Stimulated activated naive CD8-positive, alpha-beta T cell treated with anti-CD3 and anti-CD28 coated beads, Interleukin-15, Interleukin-2, amounts not matched to agents 100 ng/mL and 50 ng/mL, for 24 hours (primary cell): Measurements from ENCODE around the gene PAK3.

Experiments used
- H3K27ac Mint-ChIP-seq: one replicate; pipeline ENCODE4 v1.8.0; 2021; ENCODE audit warnings: mild to moderate bottlenecking, mixed read lengths
- H3K27me3 Mint-ChIP-seq: one replicate; pipeline ENCODE4 v1.8.0; 2021; ENCODE audit warnings: mixed read lengths
- H3K36me3 Mint-ChIP-seq: one replicate; pipeline ENCODE4 v1.8.0; 2021; ENCODE audit warnings: low read depth, mixed read lengths
- H3K4me1 Mint-ChIP-seq: one replicate; pipeline ENCODE4 v1.8.0; 2021; ENCODE audit warnings: low read depth, mixed read lengths
- H3K4me3 Mint-ChIP-seq: one replicate; pipeline ENCODE4 v1.8.0; 2021; ENCODE audit warnings: mild to moderate bottlenecking, mixed read lengths
- H3K9me3 Mint-ChIP-seq: one replicate; pipeline ENCODE4 v1.8.0; 2021; ENCODE audit warnings: mixed read lengths

Gene PAK3

DNA sequence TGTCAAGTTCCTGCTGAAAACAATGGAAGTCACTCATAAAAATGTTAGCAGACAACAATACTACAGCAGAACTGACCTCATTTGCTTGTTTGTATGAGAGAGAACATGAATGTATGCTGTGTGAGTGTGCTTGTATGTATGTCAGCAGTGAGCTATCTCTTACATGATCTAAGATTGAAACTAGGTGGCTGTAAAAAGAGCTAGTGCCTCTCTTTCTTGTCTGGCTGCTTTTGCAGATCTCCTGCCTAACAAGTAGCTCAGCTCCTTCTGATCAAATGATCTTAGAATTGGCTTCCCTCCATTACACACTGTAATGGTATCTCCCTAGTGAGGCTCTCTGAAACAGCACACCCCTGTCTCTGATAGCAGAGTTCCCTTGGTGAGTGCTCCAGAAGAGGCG lies 20.7 kb downstream of the PAK3 start:
- no peaks in the 10 kb centered on the region for H3K4me1 Mint-ChIP-seq
- H3K27me3 Mint-ChIP-seq = no peaks in the 10 kb centered on the region
- no peak overlapping the region for H3K4me3 Mint-ChIP-seq
- no peaks in the 10 kb centered on the region for H3K9me3 Mint-ChIP-seq
- H3K36me3 Mint-ChIP-seq = no peaks in the 10 kb centered on the region
- H3K27ac Mint-ChIP-seq = no peak overlapping the region

DNA sequence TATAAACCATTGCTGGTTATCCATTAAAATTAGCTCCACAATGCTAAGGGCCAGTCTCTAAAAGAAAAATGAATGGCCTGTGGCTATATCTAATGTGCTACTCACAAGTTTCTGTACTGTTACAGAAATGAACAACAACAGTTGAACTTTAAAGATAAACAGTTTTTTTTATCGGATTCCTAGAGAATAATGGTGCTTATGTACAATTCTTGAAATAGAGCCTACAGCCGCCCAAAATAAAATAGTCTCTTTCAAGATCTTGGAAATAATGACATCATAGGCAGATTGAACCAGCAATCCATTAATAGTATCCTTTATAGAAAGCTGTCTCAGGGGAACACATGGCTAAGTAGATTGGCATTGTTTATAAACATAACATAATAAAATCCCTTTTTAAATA lies 23.4 kb downstream of the PAK3 start:
- H3K27ac Mint-ChIP-seq = no peak overlapping the region
- H3K4me3 Mint-ChIP-seq = no peak overlapping the region
- H3K27me3 Mint-ChIP-seq = no peaks in the 10 kb centered on the region
- H3K9me3 Mint-ChIP-seq = no peaks in the 10 kb centered on the region
- H3K36me3 Mint-ChIP-seq = no peaks in the 10 kb centered on the region
- H3K4me1 Mint-ChIP-seq = peaks cover 13% of the 10 kb centered on the region

DNA sequence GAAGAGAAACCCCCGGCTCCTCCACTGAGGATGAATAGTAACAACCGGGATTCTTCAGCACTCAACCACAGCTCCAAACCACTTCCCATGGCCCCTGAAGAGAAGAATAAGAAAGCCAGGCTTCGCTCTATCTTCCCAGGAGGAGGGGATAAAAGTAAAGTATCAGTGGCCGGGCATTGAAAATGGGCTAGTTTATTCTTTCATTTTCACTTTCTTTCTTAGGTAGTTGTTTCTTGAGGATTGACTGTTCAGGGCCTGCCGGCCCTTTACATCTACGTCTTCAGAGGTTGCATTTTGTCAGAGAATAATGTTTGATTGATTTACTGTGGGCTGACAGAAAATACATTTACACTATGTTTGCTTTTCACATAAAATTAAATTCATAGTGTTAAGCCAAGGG lies 27.1 kb downstream of the PAK3 start:
- no peaks in the 10 kb centered on the region for H3K27me3 Mint-ChIP-seq
- no peaks in the 10 kb centered on the region for H3K9me3 Mint-ChIP-seq
- peak overlapping the region; percentile 58 for H3K4me3 Mint-ChIP-seq
- H3K36me3 Mint-ChIP-seq = no peaks in the 10 kb centered on the region
- H3K27ac Mint-ChIP-seq = peak overlapping the region; percentile 87
- peaks cover 16% of the 10 kb centered on the region for H3K4me1 Mint-ChIP-seq

DNA sequence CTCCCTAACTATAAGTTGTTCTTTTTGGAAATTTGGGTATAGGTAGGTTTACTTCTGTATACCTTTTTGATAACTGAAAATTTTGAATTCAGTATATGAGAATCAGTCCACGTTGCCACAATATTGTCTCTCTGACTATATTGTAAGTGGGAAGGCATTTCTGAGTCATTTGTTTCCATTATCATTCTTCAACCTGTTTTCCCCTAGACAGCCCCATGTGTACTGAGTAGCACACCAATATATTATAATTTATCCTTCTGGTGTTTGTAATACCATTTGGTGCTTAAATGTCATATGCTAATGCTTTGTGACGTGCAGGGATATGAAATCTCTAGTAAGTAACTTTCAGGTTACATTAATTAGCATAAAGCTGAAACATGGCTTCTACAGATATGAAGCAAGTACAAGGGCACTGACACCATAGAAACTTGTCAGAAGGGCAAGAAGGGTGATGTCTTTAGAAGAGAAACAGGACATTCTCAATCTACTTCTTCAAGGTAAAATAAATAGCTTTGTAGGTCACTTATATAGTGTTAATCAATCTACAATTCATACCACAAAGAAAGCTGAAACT lies 27.7 kb downstream of the PAK3 start:
- H3K27ac Mint-ChIP-seq = peak overlapping the region; percentile 87
- H3K36me3 Mint-ChIP-seq = no peaks in the 10 kb centered on the region
- H3K4me3 Mint-ChIP-seq = peak overlapping the region; percentile 58
- no peaks in the 10 kb centered on the region for H3K27me3 Mint-ChIP-seq
- H3K4me1 Mint-ChIP-seq = peaks cover 16% of the 10 kb centered on the region
- H3K9me3 Mint-ChIP-seq = no peaks in the 10 kb centered on the region

DNA sequence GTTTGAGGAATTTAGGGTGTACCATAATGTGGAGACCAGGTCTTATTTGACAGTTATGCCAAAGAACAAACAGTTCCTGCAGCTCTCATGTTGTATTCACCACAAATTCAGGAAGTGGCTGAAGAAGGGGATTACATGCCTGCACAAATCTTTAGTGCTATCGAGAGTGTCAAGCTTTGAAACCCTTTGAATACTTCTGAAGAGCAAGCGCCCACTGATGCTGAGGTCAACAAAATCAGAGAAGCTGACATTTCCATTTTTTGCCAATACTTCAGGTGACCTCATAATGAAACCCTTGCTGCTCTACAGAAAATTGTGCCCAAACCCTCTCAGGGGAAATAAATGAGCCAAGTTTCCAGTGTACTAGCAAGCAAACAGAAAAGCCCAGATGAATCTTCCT lies 28.4 kb downstream of the PAK3 start:
- Mint-ChIP-seq H3K27me3 (no peaks in the 10 kb centered on the region), H3K36me3 (no peaks in the 10 kb centered on the region), H3K9me3 (no peaks in the 10 kb centered on the region), H3K4me3 (no peak overlapping the region), H3K27ac (peak overlapping the region; percentile 68), H3K4me1 (peaks cover 16% of the 10 kb centered on the region)

DNA sequence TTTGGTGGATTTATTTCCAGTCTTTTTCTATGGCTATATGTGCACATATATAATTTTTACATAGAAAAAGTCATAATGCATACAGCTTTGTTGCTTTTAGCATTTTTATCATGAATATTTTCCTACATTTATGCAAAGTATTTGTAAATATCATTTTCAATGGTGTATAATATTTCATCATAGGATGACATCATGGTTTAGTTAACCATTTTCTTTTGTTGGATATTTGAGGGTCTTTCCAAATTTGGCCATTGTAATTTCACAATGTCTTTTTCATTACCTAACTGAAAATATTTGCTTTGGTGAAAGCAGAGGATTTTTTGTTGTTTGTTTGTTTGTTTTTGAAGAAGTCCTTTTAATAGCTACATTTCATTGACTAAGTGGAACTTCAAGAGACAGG lies 31.0 kb downstream of the PAK3 start:
- Mint-ChIP-seq H3K4me1 (peaks cover 22% of the 10 kb centered on the region), H3K27me3 (no peaks in the 10 kb centered on the region), H3K27ac (no peak overlapping the region), H3K36me3 (no peaks in the 10 kb centered on the region), H3K9me3 (no peaks in the 10 kb centered on the region), H3K4me3 (no peak overlapping the region)

DNA sequence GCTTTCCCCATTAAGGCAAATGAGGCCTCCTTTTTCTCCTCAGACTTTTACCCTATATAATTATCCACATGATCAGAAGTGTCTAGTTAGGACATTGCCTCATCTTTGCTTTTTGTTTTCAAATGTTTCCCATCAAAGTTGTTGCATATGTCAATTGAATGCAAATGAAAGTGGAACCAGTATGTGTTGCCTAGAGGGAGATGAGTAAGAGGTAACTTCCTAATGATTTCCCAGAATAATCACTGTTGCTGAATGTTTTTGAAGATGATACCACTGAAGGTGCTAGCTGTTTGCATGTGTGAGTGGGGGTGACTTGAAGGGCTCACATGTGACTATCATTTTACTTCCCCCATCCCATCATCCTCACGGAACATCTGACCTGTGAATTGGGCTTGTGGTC lies 33.9 kb downstream of the PAK3 start:
- H3K36me3 Mint-ChIP-seq = no peaks in the 10 kb centered on the region
- H3K4me1 Mint-ChIP-seq = peaks cover 12% of the 10 kb centered on the region
- no peak overlapping the region for H3K4me3 Mint-ChIP-seq
- no peaks in the 10 kb centered on the region for H3K27me3 Mint-ChIP-seq
- H3K27ac Mint-ChIP-seq = no peak overlapping the region
- no peaks in the 10 kb centered on the region for H3K9me3 Mint-ChIP-seq

DNA sequence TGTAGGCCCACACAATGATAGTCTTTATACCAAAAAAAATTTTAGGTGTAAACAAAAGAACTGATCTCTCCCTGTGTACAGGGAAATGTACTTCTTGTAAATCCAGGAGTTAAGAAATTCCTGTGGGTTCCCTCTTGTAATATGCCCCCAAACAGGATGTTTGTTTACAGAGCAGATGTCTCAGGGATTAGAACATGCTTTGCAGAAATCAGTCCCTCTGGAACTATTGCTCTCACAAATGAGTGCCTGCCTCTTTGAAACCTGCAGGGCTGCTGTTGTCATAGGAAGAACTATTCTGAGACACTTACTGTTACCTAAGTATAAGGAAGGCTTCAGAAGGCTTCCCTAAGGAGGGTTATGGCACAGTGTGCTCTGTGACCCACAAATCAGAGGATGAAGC lies 35.6 kb downstream of the PAK3 start:
- H3K27ac Mint-ChIP-seq = no peak overlapping the region
- no peaks in the 10 kb centered on the region for H3K27me3 Mint-ChIP-seq
- H3K4me1 Mint-ChIP-seq = peaks cover 10% of the 10 kb centered on the region
- no peak overlapping the region for H3K4me3 Mint-ChIP-seq
- no peaks in the 10 kb centered on the region for H3K36me3 Mint-ChIP-seq
- H3K9me3 Mint-ChIP-seq = no peaks in the 10 kb centered on the region

DNA sequence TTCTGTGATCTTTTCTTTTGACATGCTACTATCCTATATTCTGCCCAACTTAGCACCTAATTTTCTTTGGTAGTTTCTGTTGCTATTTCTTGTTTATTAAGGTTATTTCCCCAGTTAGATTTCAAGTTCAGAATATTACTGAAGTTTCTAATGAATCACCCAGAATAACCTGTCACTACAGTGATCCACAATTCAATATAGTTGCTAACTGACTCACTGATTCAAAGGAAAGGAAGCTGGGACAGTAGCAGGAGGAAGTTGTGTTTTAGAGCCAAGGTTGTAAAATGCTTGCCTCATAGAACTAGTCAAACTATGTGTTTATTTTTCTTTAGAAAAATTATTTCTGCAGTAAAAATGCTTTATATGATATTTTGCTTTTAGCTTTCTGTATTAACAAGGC lies 37.4 kb downstream of the PAK3 start:
- no peaks in the 10 kb centered on the region for H3K27me3 Mint-ChIP-seq
- no peaks in the 10 kb centered on the region for H3K9me3 Mint-ChIP-seq
- H3K27ac Mint-ChIP-seq = no peak overlapping the region
- H3K4me3 Mint-ChIP-seq = no peak overlapping the region
- H3K36me3 Mint-ChIP-seq = no peaks in the 10 kb centered on the region
- peaks cover 10% of the 10 kb centered on the region for H3K4me1 Mint-ChIP-seq

DNA sequence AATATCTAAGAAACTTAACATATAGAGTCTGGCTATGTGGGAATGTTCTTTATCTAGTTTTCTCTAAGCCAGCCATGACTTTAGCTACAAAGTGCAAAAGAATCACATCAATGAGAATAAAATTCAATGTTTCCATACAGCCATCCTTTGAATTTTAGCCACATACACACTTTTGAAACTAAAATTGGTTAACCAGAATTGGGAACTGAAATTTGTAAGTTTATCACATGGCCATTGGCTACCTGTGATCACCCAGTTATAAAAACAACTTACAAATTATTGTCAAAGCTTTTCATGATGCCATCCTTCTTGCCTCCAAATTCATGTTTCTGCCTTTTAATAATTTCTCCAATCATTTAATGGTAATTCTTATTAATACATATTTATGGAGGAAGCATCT lies 49.9 kb downstream of the PAK3 start:
- Mint-ChIP-seq H3K27ac (no peak overlapping the region), H3K4me3 (no peak overlapping the region), H3K9me3 (no peaks in the 10 kb centered on the region), H3K27me3 (peaks cover 7% of the 10 kb centered on the region), H3K4me1 (no peaks in the 10 kb centered on the region), H3K36me3 (no peaks in the 10 kb centered on the region)

DNA sequence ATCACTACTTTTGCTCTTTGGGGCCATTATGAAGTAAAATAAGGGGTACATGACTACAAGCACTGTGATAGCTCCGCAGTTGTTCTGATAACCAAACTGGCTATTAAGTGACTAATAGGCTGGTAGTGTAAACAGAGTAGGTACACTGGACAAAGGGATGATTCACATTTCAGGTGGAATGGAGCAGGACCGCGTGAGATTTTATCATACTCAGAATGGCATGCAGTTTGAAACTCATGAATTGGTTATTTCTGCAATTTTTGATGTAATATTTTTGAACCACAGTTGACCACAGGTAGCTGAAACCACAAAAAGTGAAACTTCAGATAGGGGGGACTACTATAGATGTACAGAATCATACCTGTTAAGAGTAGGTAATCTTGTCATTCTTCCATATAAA lies 55.8 kb downstream of the PAK3 start:
- H3K9me3 Mint-ChIP-seq = no peaks in the 10 kb centered on the region
- no peak overlapping the region for H3K27ac Mint-ChIP-seq
- H3K27me3 Mint-ChIP-seq = peaks cover 4% of the 10 kb centered on the region
- no peaks in the 10 kb centered on the region for H3K4me1 Mint-ChIP-seq
- no peaks in the 10 kb centered on the region for H3K36me3 Mint-ChIP-seq
- H3K4me3 Mint-ChIP-seq = no peak overlapping the region

DNA sequence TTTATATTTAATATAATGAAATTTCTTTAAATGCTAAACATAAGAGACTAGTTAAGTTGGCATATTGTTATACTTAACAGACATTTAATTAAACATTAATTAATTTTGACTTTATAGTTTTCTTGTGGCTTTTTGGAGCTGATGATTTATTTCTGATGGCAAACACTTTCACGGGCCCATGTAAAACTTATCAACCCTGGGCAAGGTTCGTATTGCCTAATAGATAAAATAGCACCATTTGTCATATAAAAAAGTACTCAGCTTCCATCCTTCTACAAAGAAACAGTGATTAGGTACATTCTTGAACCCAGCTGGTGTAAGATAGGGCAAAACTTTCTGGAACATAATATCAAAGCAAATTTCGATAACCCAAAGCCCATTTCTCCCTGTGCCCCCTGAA lies 63.2 kb downstream of the PAK3 start:
- no peaks in the 10 kb centered on the region for H3K36me3 Mint-ChIP-seq
- H3K27ac Mint-ChIP-seq = no peak overlapping the region
- H3K4me1 Mint-ChIP-seq = no peaks in the 10 kb centered on the region
- H3K27me3 Mint-ChIP-seq = peaks cover 7% of the 10 kb centered on the region
- H3K4me3 Mint-ChIP-seq = no peak overlapping the region
- H3K9me3 Mint-ChIP-seq = no peaks in the 10 kb centered on the region

DNA sequence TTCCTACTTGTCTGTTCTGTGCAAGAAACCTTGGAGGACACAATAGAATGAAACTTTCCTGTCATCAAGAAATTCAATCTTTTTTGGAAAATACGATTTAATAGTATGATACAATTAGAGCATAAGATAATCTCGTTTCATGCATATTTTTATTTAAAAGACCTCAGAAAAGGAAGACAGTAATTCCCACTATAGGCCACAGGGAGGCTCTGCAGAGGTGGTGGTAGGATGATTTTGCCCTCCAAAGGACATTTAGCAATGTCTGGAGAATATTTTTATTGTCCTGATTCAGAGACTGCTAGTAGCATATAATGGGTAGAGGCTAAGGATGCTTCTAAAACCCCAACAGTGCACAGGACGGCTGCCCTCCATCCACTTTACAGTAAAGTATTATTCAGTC lies 68.7 kb downstream of the PAK3 start:
- Mint-ChIP-seq H3K27ac (no peak overlapping the region), H3K4me3 (no peak overlapping the region)

DNA sequence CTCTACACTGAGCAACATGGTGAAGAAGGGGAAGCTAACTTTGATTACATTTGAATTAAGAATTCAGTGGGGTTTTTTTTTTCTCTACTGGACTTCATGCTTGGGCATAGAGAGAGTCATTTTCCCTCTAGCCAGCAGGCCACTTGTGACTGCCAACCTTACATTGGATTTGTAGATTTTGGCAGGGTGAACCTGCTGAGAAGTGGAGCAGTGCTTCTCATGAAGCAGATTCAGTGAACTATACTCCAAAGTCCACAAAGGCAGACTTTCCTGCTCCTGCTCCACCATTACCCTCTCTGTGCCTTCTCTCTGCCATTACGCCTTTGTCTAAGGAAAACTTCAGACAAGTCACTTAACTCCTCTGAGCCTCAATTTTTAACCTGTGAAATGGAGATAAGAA lies 69.9 kb downstream of the PAK3 start:
- Mint-ChIP-seq H3K27ac (no peak overlapping the region), H3K9me3 (no peaks in the 10 kb centered on the region), H3K27me3 (peaks cover 3% of the 10 kb centered on the region), H3K36me3 (no peaks in the 10 kb centered on the region), H3K4me1 (no peaks in the 10 kb centered on the region), H3K4me3 (no peak overlapping the region)

More for the DNA sequence above, 68.7 kb downstream of the PAK3 start:
- no peaks in the 10 kb centered on the region for H3K36me3 Mint-ChIP-seq
- peaks cover 3% of the 10 kb centered on the region for H3K27me3 Mint-ChIP-seq
- no peaks in the 10 kb centered on the region for H3K4me1 Mint-ChIP-seq
- no peaks in the 10 kb centered on the region for H3K9me3 Mint-ChIP-seq

DNA sequence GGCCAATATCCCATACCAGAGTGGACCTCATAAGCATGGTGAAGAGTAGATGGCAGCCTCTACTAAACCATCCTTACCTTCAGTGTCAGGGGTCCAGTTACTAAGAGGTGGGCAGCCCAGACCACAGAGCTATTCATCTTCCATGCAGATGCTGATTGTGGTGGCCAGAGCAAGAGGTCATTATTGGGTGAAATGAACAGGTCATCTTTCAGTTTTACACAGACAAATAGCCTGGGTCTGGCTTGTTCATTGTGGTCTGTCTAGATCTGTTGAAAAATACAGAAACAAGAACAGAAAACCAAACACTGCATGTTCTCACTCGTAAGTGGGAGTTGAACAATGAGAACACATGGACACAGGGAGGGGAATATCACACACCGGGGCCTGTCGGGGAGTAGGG lies 71.3 kb downstream of the PAK3 start:
- Mint-ChIP-seq H3K27me3 (peaks cover 3% of the 10 kb centered on the region), H3K4me1 (no peaks in the 10 kb centered on the region), H3K27ac (no peak overlapping the region), H3K9me3 (no peaks in the 10 kb centered on the region), H3K4me3 (no peak overlapping the region), H3K36me3 (no peaks in the 10 kb centered on the region)

DNA sequence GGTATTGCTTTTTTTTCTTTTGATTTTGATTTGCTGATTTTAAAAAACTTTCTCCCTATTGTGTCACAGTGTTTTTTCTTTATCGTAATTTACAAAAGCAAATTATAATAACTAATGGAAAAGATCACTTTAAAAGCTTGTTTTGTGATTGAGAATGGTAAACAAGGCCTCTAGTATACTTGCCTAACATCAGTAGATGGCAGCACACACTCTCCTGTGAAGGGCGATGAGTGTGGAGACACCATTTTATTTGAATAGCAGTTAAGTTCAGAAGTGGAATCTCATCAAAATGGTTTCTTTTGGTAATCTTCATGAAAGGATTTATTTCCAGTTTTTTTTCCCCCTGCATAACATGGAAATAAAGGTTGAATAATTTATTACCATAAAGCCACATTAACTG lies 72.3 kb downstream of the PAK3 start:
- Mint-ChIP-seq H3K27ac (no peak overlapping the region), H3K27me3 (no peaks in the 10 kb centered on the region), H3K4me3 (no peak overlapping the region), H3K4me1 (no peaks in the 10 kb centered on the region), H3K9me3 (no peaks in the 10 kb centered on the region), H3K36me3 (no peaks in the 10 kb centered on the region)
